Fibroblast of lung (primary cell): ENCODE data around the gene OLIG1. TPM values are rescaled to one million over a fixed set of nuclear protein-coding genes. Genes with fewer than 3 reads are reported as not detected.

Experiments used
- DNase-seq, 2 donors: peaks; one replicate each; pipeline versions ENCODE4 v3.0.0 to v3.0.0-alpha.2; 2010; ENCODE audit warnings: low read depth in 2 of 2
- H2AFZ ChIP-seq: 2 replicates; pipeline ENCODE4 v1.5.1; 2012; ENCODE audit warnings: low read length, control low read depth, inconsistent platforms
- H3K27ac ChIP-seq: 2 replicates; pipeline ENCODE4 v1.5.1; 2011; ENCODE audit warnings: low read length, control low read depth; ENCODE audit not compliant: insufficient read depth
- H3K27me3 ChIP-seq: 2 replicates; pipeline ENCODE4 v1.5.1; 2011; ENCODE audit warnings: mild to moderate bottlenecking, low read length; ENCODE audit not compliant: control insufficient read depth, insufficient read depth
- H3K36me3 ChIP-seq: 2 replicates; pipeline ENCODE4 v1.5.1; 2011; ENCODE audit warnings: low read length; ENCODE audit not compliant: control insufficient read depth, insufficient read depth
- H3K4me1 ChIP-seq: 2 replicates; pipeline ENCODE4 v1.5.1; 2011; ENCODE audit warnings: low read length; ENCODE audit not compliant: control insufficient read depth, insufficient read depth; ENCODE audit errors: extremely low read depth
- H3K4me2 ChIP-seq: 2 replicates; pipeline ENCODE4 v1.5.1; 2011; ENCODE audit warnings: low read length, control low read depth; ENCODE audit not compliant: insufficient read depth; ENCODE audit errors: extremely low read depth
- H3K4me3 ChIP-seq, 4 experiments: fragments of 200-600 bp in 1 of 4; sonication (generic) in 1 of 4; replicated peaks in 1 of 4; 2 replicates each; pipeline ENCODE4 v1.5.1; 2011 to 2016; ENCODE audit warnings: low read length in 4 of 4, low read depth in 3 of 4, mild to moderate bottlenecking in 3 of 4, control low read depth in 2 of 4, inconsistent platforms in 1 of 4, mixed read lengths in 1 of 4; ENCODE audit not compliant: insufficient read depth in 1 of 4; ENCODE audit errors: control extremely low read depth in 1 of 4
- H3K79me2 ChIP-seq: 2 replicates; pipeline ENCODE4 v1.5.1; 2012; ENCODE audit warnings: mild to moderate bottlenecking, low read length, inconsistent platforms; ENCODE audit not compliant: control insufficient read depth, insufficient read depth
- H3K9ac ChIP-seq: 2 replicates; pipeline ENCODE4 v1.5.1; 2011; ENCODE audit warnings: mild to moderate bottlenecking, low read length, control low read depth; ENCODE audit not compliant: insufficient read depth
- H3K9me3 ChIP-seq: 2 replicates; pipeline ENCODE4 v1.5.1; 2012; ENCODE audit warnings: low read depth, low read length; ENCODE audit not compliant: control insufficient read depth, insufficient read depth
- H4K20me1 ChIP-seq: 2 replicates; pipeline ENCODE4 v1.5.1; 2011; ENCODE audit warnings: low read length; ENCODE audit not compliant: control insufficient read depth, insufficient read depth; ENCODE audit errors: extremely low read depth
- CTCF ChIP-seq, 2 donors: IDR thresholded peaks in 1 of 2; conservative IDR thresholded peaks in 1 of 2; 1 replicate in 1 of 2; 2 replicates in 1 of 2; pipeline ENCODE4 v1.5.1; 2011 to 2012; ENCODE audit warnings: low read length in 2 of 2, control low read depth in 1 of 2, inconsistent platforms in 1 of 2, low read depth in 1 of 2, mild to moderate bottlenecking in 1 of 2
- EZH2 ChIP-seq: IDR thresholded peaks from 2 replicates; pipeline ENCODE4 v1.5.1; 2012; ENCODE audit warnings: low read length, control low read depth, mild to moderate bottlenecking; ENCODE audit errors: missing control alignments
- polyA plus RNA-seq, 2 donors: library from polyadenylated mRNA; depleted of rRNA in 1 of 2; stranded (reverse) in 1 of 2; unstranded in 1 of 2; fragments of >200 nt; gene quantifications; 2 replicates each; pipeline ENCODE4 v1.2.1, GENCODE V29; 2011 to 2012; ENCODE audit warnings: missing spikeins in 1 of 2
- total RNA-seq: library from RNA; depleted of rRNA; stranded (reverse); fragments of >200 nt; gene quantifications from 2 replicates; pipeline ENCODE4 v1.2.1, GENCODE V29; 2014

The OLIG1 gene
- total and polyA plus RNA-seq, 2 donors (not counting 1 experiment from before 2014, with no cell fraction given): not detected

GRCh38 chr21:33025489-33026442 lies 44.2 kb upstream of the OLIG1 start, which contains the start of gene OLIG2:
Gene OLIG2 (plus strand): TSS chr21:33025935. CDS start chr21:33026863, 928 bp downstream.
- no peak within 1 kb of the TSS for H2AFZ ChIP-seq
- DNase-seq: peak in 1 of 2 donors; percentile 25
- H3K27ac ChIP-seq: no peak within 1 kb of the TSS
- no peaks in the 10 kb centered on the region for H3K9me3 ChIP-seq
- no peaks in the 10 kb centered on the region for H4K20me1 ChIP-seq
- no peak within 1 kb of the TSS for H3K9ac ChIP-seq
- H3K36me3 ChIP-seq: no peaks in the 10 kb centered on the region
- no peaks in the 10 kb centered on the region for H3K79me2 ChIP-seq
- no peaks in the 10 kb centered on the region for H3K4me1 ChIP-seq
- H3K27me3 ChIP-seq: peaks cover 89% of the 10 kb centered on the region
- no peak within 1 kb of the TSS for H3K4me3 ChIP-seq
- H3K4me2 ChIP-seq: no peak within 1 kb of the TSS
- TF ChIP-seq EZH2 (peak; percentile 96), CTCF (conservative IDR thresholded peaks at IDR 0.05 in 1 of 2, IDR thresholded peaks at IDR 0.05 in 1 of 2; ENCODE audit: low read depth in 1 of 2, low read length in 2 of 2) (no peak)

- Histone ChIP-seq H3K27ac (no peak overlapping the region), H3K9ac (no peak overlapping the region), H3K4me1 (no peaks in the 10 kb centered on the region), H3K4me3 (no peak overlapping the region), H3K9me3 (no peaks in the 10 kb centered on the region), H4K20me1 (no peaks in the 10 kb centered on the region), H3K27me3 (peaks cover 91% of the 10 kb centered on the region), H2AFZ (no peak overlapping the region), H3K36me3 (no peaks in the 10 kb centered on the region), H3K4me2 (no peak overlapping the region), H3K79me2 (no peaks in the 10 kb centered on the region)
- TF ChIP-seq CTCF (conservative IDR thresholded peaks at IDR 0.05 in 1 of 2, IDR thresholded peaks at IDR 0.05 in 1 of 2; ENCODE audit: low read depth in 1 of 2, low read length in 2 of 2): no peak
- TF ChIP-seq EZH2: peak; percentile 70
- DNase-seq: no peak
Measured at GRCh38 chr21:33026443-33026858, 43.5 kb upstream of the OLIG1 start.

GRCh38 chr21:33026878-33027400 lies 43.0 kb upstream of the OLIG1 start:
- H3K9ac ChIP-seq: no peak overlapping the region
- H4K20me1 ChIP-seq: no peaks in the 10 kb centered on the region
- H3K27ac ChIP-seq: no peak overlapping the region
- no peak overlapping the region for H3K4me2 ChIP-seq
- H3K4me3 ChIP-seq: no peak overlapping the region
- peaks cover 91% of the 10 kb centered on the region for H3K27me3 ChIP-seq
- no peaks in the 10 kb centered on the region for H3K9me3 ChIP-seq
- H3K79me2 ChIP-seq: no peaks in the 10 kb centered on the region
- TF ChIP-seq EZH2 (no peak), CTCF (conservative IDR thresholded peaks at IDR 0.05 in 1 of 2, IDR thresholded peaks at IDR 0.05 in 1 of 2; ENCODE audit: low read depth in 1 of 2, low read length in 2 of 2) (no peak)
- peak in 1 of 2 donors; percentile 25 for DNase-seq
- H3K4me1 ChIP-seq: no peaks in the 10 kb centered on the region
- H3K36me3 ChIP-seq: no peaks in the 10 kb centered on the region
- no peak overlapping the region for H2AFZ ChIP-seq
